Pulmonary artery endothelial cell (primary cell): ENCODE results near the gene SORCS3. TPM values are rescaled to one million over a fixed set of nuclear protein-coding genes. Genes with fewer than 3 reads are reported as not detected.

Experiments
- DNase-seq: peaks from one replicate; pipeline ENCODE4 v3.0.0-alpha.2; 2011; ENCODE audit warnings: low read depth, low spot score
- total RNA-seq: library from RNA; depleted of rRNA; stranded (reverse); fragments of >200 nt; gene quantifications from 2 replicates; pipeline ENCODE4 v1.2.3, GENCODE V29; 2014

The SORCS3 gene
- not detected in 2 replicates for total RNA-seq

GRCh38 chr10:104641187-104641936 lies at the start of gene SORCS3:
TSS of gene SORCS3 (plus strand) at chr10:104641290.
- no peak for DNase-seq

- no peak for DNase-seq
Observed at GRCh38 chr10:104591441-104591840, 49.6 kb upstream of the SORCS3 start.

- DNase-seq = no peak
Observed at GRCh38 chr10:104601166-104601565, 39.9 kb upstream of the SORCS3 start.

GRCh38 chr10:104608091-104608828 lies 32.8 kb upstream of the SORCS3 start:
- no peak for DNase-seq

- DNase-seq = no peak
Observed at GRCh38 chr10:104612571-104613205, 28.4 kb upstream of the SORCS3 start.

- no peak for DNase-seq
Observed at GRCh38 chr10:104613406-104613805, 27.7 kb upstream of the SORCS3 start.

- DNase-seq = no peak
Observed at GRCh38 chr10:104614245-104614831, 26.8 kb upstream of the SORCS3 start.

GRCh38 chr10:104615136-104615535 lies 26.0 kb upstream of the SORCS3 start:
- no peak for DNase-seq

GRCh38 chr10:104617831-104618230 lies 23.3 kb upstream of the SORCS3 start:
- no peak for DNase-seq

GRCh38 chr10:104622175-104622574 lies 18.9 kb upstream of the SORCS3 start:
- DNase-seq = no peak

GRCh38 chr10:104622598-104623209 lies 18.4 kb upstream of the SORCS3 start:
- no peak for DNase-seq

GRCh38 chr10:104630731-104631130 lies 10.4 kb upstream of the SORCS3 start:
- DNase-seq = no peak

GRCh38 chr10:104631946-104632345 lies 9.1 kb upstream of the SORCS3 start:
- no peak for DNase-seq

- no peak for DNase-seq
Observed at GRCh38 chr10:104638861-104639589, 2.1 kb upstream of the SORCS3 start.

GRCh38 chr10:104639590-104640338 lies 1.3 kb upstream of the SORCS3 start:
- no peak for DNase-seq

- no peak for DNase-seq
Observed at GRCh38 chr10:104640339-104641186, 527 bp upstream of the SORCS3 start.

- no peak for DNase-seq
Observed at GRCh38 chr10:104641937-104642657, 1.0 kb downstream of the SORCS3 start.

GRCh38 chr10:104642658-104643302 lies 1.7 kb downstream of the SORCS3 start:
- DNase-seq = no peak
